Right lobe of liver (tissue), 6 donors: ENCODE data around the gene IL15. TPM values are rescaled to one million over a fixed set of nuclear protein-coding genes. Genes with fewer than 3 reads are reported as not detected.

ENCODE experiments used
- ATAC-seq, 4 donors: fragments of 200-7000 bp; cut with Tn5 transposase; one replicate each; pipeline ENCODE4 v1.9.1; 2020; ENCODE audit warnings: mild to moderate bottlenecking in 4 of 4, moderate library complexity in 4 of 4
- DNase-seq, 3 donors: peaks; one replicate each; pipeline ENCODE4 v3.0.0-alpha.2; 2020
- H3K27ac ChIP-seq, 3 donors: fragments of 200-600 bp; one replicate each; pipeline ENCODE4 v1.8.0; 2022
- H3K27me3 ChIP-seq, 2 donors: fragments of 200-600 bp; one replicate each; pipeline ENCODE4 v1.8.0; 2022
- H3K36me3 ChIP-seq, 4 donors: fragments of 200-600 bp; sonication (generic) in 1 of 4; one replicate each; pipeline versions ENCODE4 v1.5.1 to v1.8.0; 2017 to 2022; ENCODE audit warnings: control low read depth in 1 of 4
- H3K4me1 ChIP-seq, 4 donors: fragments of 200-600 bp; sonication (generic) in 1 of 4; one replicate each; pipeline versions ENCODE4 v1.5.1 to v1.8.0; 2017 to 2022; ENCODE audit warnings: control low read depth in 1 of 4
- H3K4me3 ChIP-seq, 3 donors: fragments of 200-600 bp; one replicate each; pipeline ENCODE4 v1.8.0; 2022
- H3K9me3 ChIP-seq, 4 donors: fragments of 200-600 bp; sonication (generic) in 1 of 4; one replicate each; pipeline versions ENCODE4 v1.5.1 to v1.8.0; 2017 to 2022; ENCODE audit warnings: control low read depth in 1 of 4
- CTCF ChIP-seq, 4 donors: fragments of 200-600 bp in 3 of 4; fragments of 450-650 bp in 1 of 4; IDR thresholded peaks; one replicate each; pipeline versions ENCODE4 v1.5.1 to v1.8.0; 2016 to 2022; ENCODE audit warnings: antibody characterized with exemption in 4 of 4, mild to moderate bottlenecking in 2 of 4
- POLR2A ChIP-seq: fragments of 450-650 bp; IDR thresholded peaks from one replicate; pipeline ENCODE4 v1.6.1; 2017; ENCODE audit warnings: antibody characterized with exemption, mild to moderate bottlenecking
- WGBS: methylation state at CpG from one replicate; pipeline ENCODE4 v1.1.6; 2018; ENCODE audit warnings: low coverage, low lambda C conversion rate; ENCODE audit not compliant: insufficient coverage; ENCODE audit errors: missing lambda C conversion rate; 5-methylcytosine and 5-hydroxymethylcytosine counted together
- intact Hi-C, 2 donors: fragments of 100-400 bp; cut with DNase I; formaldehyde crosslinking; loops; one replicate each; pipeline versions ENCODE4 v1.11.2 to v1.14.1; 2022
- total RNA-seq, 6 experiments: library from RNA; depleted of rRNA in 2 of 6; stranded (reverse); fragments of >200 nt in 2 of 6; fragmentation: NEBNext Ultra II Directional in 3 of 6; extraction: Animal tissue kit (Norgen Biotek cat#: 25700) in 3 of 6; gene quantifications; one replicate each; pipeline versions ENCODE4 v1.1.0 to v1.2.4, GENCODE V29; 2016 to 2023
- donor health status: DM: no; HTN: yes; CAD: no.
- donor health status: DM: no; HTN: no; CAD: no.
- donor health status: DM: no; HTN: no; CAD: no.
- donor health status: DM: no; HTN: yes; CAD: no.
- donor health status: DM: no; HTN: yes; CAD: no.

Gene IL15
- total RNA-seq, 6 experiments from 2014 or later = 0.43 to 2.2 (median 1.4) TPM

GRCh38 chr4:141692081-141692480, 55.7 kb downstream of the IL15 start:
- H3K4me1 ChIP-seq = peaks cover 0 to 5% (median 0%) of the 10 kb centered on the region in 4 donors
- no peak for DNase-seq
- no peak overlapping the region for H3K4me3 ChIP-seq
- H3K9me3 ChIP-seq = no peaks in the 10 kb centered on the region
- no peaks in the 10 kb centered on the region for H3K36me3 ChIP-seq
- whole genome bisulfite sequencing = 60% methylated on average over 1 of the region's 2 CpGs
- no peaks in the 10 kb centered on the region for H3K27me3 ChIP-seq
- ATAC-seq = no peak
- H3K27ac ChIP-seq = no peak overlapping the region
- no peak for TF ChIP-seq POLR2A
- no peak for TF ChIP-seq CTCF (IDR thresholded peaks at IDR 0.05)
- intact Hi-C loops = no loop called here

- no peak overlapping the region for H3K4me3 ChIP-seq
- no peak for ATAC-seq
- DNase-seq = no peak
- no peak overlapping the region for H3K27ac ChIP-seq
- H3K27me3 ChIP-seq = no peaks in the 10 kb centered on the region
- no peaks in the 10 kb centered on the region for H3K36me3 ChIP-seq
- H3K9me3 ChIP-seq = no peaks in the 10 kb centered on the region
- TF ChIP-seq POLR2A (no peak), CTCF (IDR thresholded peaks at IDR 0.05) (no peak)
- WGBS = 79% methylated on average over 2 of the region's 2 CpGs
- intact Hi-C loops = no loop called here
- no peaks in the 10 kb centered on the region for H3K4me1 ChIP-seq
These were observed 60.7 kb downstream of the IL15 start for GRCh38 chr4:141697116-141697515.

GRCh38 chr4:141702472-141703182, 66.2 kb downstream of the IL15 start:
- DNase-seq (no peak), ATAC-seq (no peak)
- WGBS = 80% methylated on average over 1 of the region's 3 CpGs
- no peaks in the 10 kb centered on the region for H3K4me1 ChIP-seq
- intact Hi-C loops = no loop called here
- H3K27ac ChIP-seq = no peak overlapping the region
- TF ChIP-seq CTCF (IDR thresholded peaks at IDR 0.05) (no peak), POLR2A (no peak)
- H3K4me3 ChIP-seq = no peak overlapping the region
- no peaks in the 10 kb centered on the region for H3K36me3 ChIP-seq
- H3K27me3 ChIP-seq = no peaks in the 10 kb centered on the region
- H3K9me3 ChIP-seq = no peaks in the 10 kb centered on the region

GRCh38 chr4:141703497-141703896, 67.1 kb downstream of the IL15 start:
- no peak for TF ChIP-seq POLR2A
- TF ChIP-seq CTCF (IDR thresholded peaks at IDR 0.05) = no peak
- 74% methylated on average over 2 of the region's 2 CpGs for WGBS
- H3K27ac ChIP-seq = no peak overlapping the region
- ATAC-seq (no peak), DNase-seq (no peak)
- no peak overlapping the region for H3K4me3 ChIP-seq
- no peaks in the 10 kb centered on the region for H3K36me3 ChIP-seq
- intact Hi-C loops = no loop called here
- H3K4me1 ChIP-seq = no peaks in the 10 kb centered on the region
- H3K27me3 ChIP-seq = no peaks in the 10 kb centered on the region
- no peaks in the 10 kb centered on the region for H3K9me3 ChIP-seq
